ENCODE results near the gene DLGAP1. TPM values are rescaled to one million over a fixed set of nuclear protein-coding genes. Genes with fewer than 3 reads are reported as not detected.

Gene DLGAP1
- total RNA-seq, 1 donor from 2014 or later: 0.63 TPM

- no peak for TF ChIP-seq CTCF (conservative IDR thresholded peaks at IDR 0.05; ENCODE audit: low read depth, low read length)
- no peak overlapping the region for H3K4me3 ChIP-seq (ENCODE audit: low read depth, low read length)
- DNase-seq (ENCODE audit: low read depth): no peak
These were observed 504.3 kb downstream of the DLGAP1 start for GRCh38 chr18:3950668-3951404.

DNA sequence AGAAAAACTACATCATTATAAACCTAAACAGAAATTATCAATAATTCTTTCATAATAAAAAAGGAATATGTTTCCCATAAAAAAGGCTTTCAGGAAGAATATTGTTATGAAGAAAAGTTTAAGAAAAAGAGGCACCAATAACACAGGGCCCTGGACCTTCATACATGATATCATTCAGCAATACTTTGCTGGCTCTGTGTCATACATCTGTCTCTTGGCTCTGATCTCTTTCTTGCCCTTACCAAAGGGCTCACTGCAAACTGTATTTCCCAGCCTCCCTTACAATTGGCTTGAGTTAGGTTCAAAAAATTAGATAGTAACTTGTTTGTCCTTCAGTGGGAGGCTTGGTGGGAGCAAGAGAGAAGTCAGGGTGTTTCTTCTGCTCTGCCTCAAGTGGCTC, 506.1 kb downstream of the DLGAP1 start:
- TF ChIP-seq CTCF (conservative IDR thresholded peaks at IDR 0.05; ENCODE audit: low read depth, low read length): no peak

DNA sequence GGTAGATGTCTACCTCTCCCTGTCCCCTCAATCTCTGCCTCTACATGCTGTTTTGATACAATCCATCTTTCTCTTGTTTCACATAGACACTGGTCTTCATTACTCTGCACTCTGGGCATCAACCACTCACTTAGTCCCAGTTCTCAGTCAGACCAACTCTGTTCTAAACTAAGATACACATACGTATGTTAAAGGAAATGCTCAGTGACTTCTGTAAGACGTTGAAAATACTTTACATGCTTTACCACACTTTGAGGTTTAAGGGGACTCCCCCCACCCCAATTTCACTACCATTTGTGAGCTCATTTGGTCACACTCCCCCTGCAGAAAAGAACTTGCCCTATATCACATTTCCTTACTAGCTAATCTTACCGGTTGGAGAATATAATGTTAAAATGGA, 507.7 kb downstream of the DLGAP1 start:
- no peak overlapping the region for H3K4me3 ChIP-seq (ENCODE audit: low read depth, low read length)
- TF ChIP-seq CTCF (conservative IDR thresholded peaks at IDR 0.05; ENCODE audit: low read depth, low read length): no peak
- no peak for DNase-seq (ENCODE audit: low read depth)

More for the DNA sequence above, 506.1 kb downstream of the DLGAP1 start:
- no peak overlapping the region for H3K4me3 ChIP-seq (ENCODE audit: low read depth, low read length)
- DNase-seq (ENCODE audit: low read depth): no peak

DNA sequence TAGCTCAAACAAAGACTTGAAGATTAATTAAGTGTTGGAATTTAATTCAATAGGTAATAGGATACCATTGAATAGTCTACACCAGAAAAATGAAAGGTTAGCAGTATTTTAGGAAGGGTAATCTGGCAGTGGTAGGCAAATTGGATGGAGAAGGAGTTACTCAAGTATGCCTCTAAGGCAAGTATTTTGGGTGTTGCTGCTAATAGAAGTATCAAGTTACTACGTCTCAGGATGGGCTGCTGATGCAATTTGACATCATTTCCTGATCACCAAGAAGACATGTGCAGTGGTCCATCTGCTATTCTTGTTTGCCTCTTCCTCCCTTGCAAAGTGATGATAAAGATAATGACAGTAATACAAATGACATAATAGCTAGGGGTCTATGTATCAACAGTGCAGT, 519.8 kb downstream of the DLGAP1 start:
- H3K4me3 ChIP-seq (ENCODE audit: low read depth, low read length): no peak overlapping the region
- TF ChIP-seq CTCF (conservative IDR thresholded peaks at IDR 0.05; ENCODE audit: low read depth, low read length): no peak
- no peak for DNase-seq (ENCODE audit: low read depth)

GRCh38 chr18:3932276-3932675, 522.8 kb downstream of the DLGAP1 start:
- TF ChIP-seq CTCF (conservative IDR thresholded peaks at IDR 0.05; ENCODE audit: low read depth, low read length): no peak
- DNase-seq (ENCODE audit: low read depth): no peak
- no peak overlapping the region for H3K4me3 ChIP-seq (ENCODE audit: low read depth, low read length)

DNA sequence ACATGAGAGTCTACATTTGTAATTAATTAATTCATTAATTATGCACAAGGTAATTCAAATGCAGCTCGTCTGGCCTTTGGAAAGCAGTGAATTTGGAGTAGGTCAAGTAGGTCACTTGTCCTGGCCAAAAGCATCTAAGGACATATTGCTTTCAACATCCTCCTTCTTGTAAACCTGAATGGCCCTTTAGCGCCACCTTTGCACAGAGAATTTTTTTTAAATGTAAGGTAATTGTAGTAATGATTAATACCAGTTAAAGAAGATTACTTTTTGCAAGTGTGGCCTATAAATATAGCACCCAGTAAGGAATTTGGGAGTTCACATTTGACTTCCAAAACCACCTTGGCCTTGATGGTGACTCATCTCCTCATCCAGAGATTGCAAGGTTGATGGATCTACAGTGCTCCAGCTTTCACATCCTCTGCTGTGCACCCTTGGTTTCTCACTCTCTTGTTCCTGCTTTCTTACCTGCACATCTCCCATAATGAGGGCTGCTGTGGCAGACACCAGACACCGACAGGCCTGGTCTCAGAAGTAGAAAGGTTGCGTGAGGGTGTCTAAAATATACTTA, 523.5 kb downstream of the DLGAP1 start:
- TF ChIP-seq CTCF (conservative IDR thresholded peaks at IDR 0.05; ENCODE audit: low read depth, low read length): peak; percentile 41
- H3K4me3 ChIP-seq (ENCODE audit: low read depth, low read length): no peak overlapping the region
- no peak for DNase-seq (ENCODE audit: low read depth)

DNA sequence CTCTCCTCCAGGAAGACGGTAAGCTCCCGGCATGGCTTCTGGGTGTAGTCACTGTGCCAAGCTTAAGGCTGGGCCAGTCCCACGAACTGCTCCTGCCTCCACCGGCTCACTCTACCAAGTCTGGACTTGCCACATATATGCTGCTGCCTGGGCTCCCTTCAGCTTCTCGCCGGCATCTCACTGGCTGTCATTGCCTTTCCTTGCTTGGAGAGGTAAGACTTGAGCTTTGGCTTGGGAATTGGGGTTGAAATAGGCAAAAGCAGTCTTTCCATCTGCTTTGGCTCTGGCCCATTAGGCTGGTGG, 524.1 kb downstream of the DLGAP1 start:
- TF ChIP-seq CTCF (conservative IDR thresholded peaks at IDR 0.05; ENCODE audit: low read depth, low read length): no peak
- no peak overlapping the region for H3K4me3 ChIP-seq (ENCODE audit: low read depth, low read length)
- no peak for DNase-seq (ENCODE audit: low read depth)
